Gastroesophageal sphincter (tissue), 2 donors: ENCODE measurements around the gene INKA1.

ENCODE experiments used
- EP300 ChIP-seq: sonication (generic); formaldehyde crosslinking; IDR thresholded peaks from one replicate; pipeline ENCODE4 v1.6.1; 2017; ENCODE audit warnings: antibody characterized with exemption, mild to moderate bottlenecking
- POLR2AphosphoS5 ChIP-seq: sonication (generic); formaldehyde crosslinking; IDR thresholded peaks from one replicate; pipeline ENCODE4 v1.6.1; 2017; ENCODE audit warnings: antibody characterized with exemption

- no peak for TF ChIP-seq EP300
- TF ChIP-seq POLR2AphosphoS5 = no peak
Measured at GRCh38 chr3:49841126-49841696, 38.1 kb downstream of the INKA1 start.
